H1 (cell line): ENCODE results near the gene OPCML.

ENCODE experiments used
- ASH2L ChIP-seq: fragments of 200-600, 300-600 bp; sonication (generic); IDR thresholded peaks from one replicate; pipeline ENCODE4 v1.7.1; 2017; ENCODE audit warnings: low read length
- BACH1 ChIP-seq: IDR thresholded peaks from 2 replicates; pipeline ENCODE4 v1.6.1; 2012; ENCODE audit warnings: low read length, improper control_type of control experiment
- CEBPB ChIP-seq: IDR thresholded peaks from 2 replicates; pipeline ENCODE4 v1.6.1; 2012; ENCODE audit warnings: low read depth, low read length
- EZH2 ChIP-seq: fragments of 200-600 bp; sonication (generic); IDR thresholded peaks from 2 replicates; pipeline ENCODE4 v1.7.1; 2012; ENCODE audit warnings: low read depth, mild to moderate bottlenecking, moderate library complexity, low read length, inconsistent platforms; ENCODE audit not compliant: severe bottlenecking
- JUND ChIP-seq: IDR thresholded peaks from 2 replicates; pipeline ENCODE4 v1.6.1; 2011; ENCODE audit warnings: mild to moderate bottlenecking, improper control_type of control experiment, low read length
- POLR2AphosphoS5 ChIP-seq: IDR thresholded peaks from 2 replicates; pipeline ENCODE4 v1.6.1; 2011; ENCODE audit warnings: low read depth, low read length
- SP1 ChIP-seq: IDR thresholded peaks from 2 replicates; pipeline ENCODE4 v1.6.1; 2011; ENCODE audit warnings: low read depth, low read length
- TF ChIP-seq, protein P1 (sequence below), 3 experiments: IDR thresholded peaks; 1 replicate in 2 of 3; 2 replicates in 1 of 3; pipeline versions ENCODE4 v1.5.1 to v1.6.1; 2011; ENCODE audit warnings: low read length in 3 of 3, mild to moderate bottlenecking in 3 of 3, inconsistent platforms in 2 of 3, low read depth in 1 of 3, moderate library complexity in 1 of 3; ENCODE audit not compliant: insufficient read depth in 1 of 3; ENCODE audit errors: control extremely low read depth in 1 of 3
- TF ChIP-seq, protein P2 (sequence below): IDR thresholded peaks from 2 replicates; pipeline ENCODE4 v1.6.1; 2012; ENCODE audit warnings: inconsistent platforms

DNA sequence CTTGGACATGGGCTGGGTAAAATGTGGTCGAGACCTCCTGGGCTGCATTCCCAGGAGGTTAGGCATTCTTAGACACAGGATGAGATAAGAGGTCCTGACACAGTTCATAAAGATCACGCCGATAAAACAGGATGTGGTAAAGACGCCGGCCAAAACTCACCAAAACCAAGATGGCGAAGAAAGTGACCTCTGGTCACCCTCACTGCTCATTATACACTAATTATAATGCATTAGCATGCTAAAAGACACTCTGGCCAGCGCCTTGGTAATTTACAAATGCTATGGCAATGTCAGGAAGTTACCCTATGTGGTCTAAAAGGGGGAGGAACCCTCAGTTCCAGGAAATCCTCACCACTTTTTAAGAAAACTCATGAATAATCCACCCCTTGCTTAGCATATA lies 983.3 kb downstream of the OPCML start:
- TF ChIP-seq, protein P1, sequence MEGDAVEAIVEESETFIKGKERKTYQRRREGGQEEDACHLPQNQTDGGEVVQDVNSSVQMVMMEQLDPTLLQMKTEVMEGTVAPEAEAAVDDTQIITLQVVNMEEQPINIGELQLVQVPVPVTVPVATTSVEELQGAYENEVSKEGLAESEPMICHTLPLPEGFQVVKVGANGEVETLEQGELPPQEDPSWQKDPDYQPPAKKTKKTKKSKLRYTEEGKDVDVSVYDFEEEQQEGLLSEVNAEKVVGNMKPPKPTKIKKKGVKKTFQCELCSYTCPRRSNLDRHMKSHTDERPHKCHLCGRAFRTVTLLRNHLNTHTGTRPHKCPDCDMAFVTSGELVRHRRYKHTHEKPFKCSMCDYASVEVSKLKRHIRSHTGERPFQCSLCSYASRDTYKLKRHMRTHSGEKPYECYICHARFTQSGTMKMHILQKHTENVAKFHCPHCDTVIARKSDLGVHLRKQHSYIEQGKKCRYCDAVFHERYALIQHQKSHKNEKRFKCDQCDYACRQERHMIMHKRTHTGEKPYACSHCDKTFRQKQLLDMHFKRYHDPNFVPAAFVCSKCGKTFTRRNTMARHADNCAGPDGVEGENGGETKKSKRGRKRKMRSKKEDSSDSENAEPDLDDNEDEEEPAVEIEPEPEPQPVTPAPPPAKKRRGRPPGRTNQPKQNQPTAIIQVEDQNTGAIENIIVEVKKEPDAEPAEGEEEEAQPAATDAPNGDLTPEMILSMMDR (IDR thresholded peaks at IDR 0.05; ENCODE audit: control extremely low read depth in 1 of 3, insufficient read depth in 1 of 3, low read depth in 1 of 3, low read length in 3 of 3) = no peak
- TF ChIP-seq CEBPB (no peak), EZH2 (no peak), POLR2AphosphoS5 (no peak), BACH1 (no peak), SP1 (no peak), JUND (no peak), ASH2L (no peak)
- TF ChIP-seq, protein P2, sequence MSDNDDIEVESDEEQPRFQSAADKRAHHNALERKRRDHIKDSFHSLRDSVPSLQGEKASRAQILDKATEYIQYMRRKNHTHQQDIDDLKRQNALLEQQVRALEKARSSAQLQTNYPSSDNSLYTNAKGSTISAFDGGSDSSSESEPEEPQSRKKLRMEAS = no peak
